HepG2 (cell line): ENCODE data around the gene WDR87. TPM values are rescaled to one million over a fixed set of nuclear protein-coding genes. Genes with fewer than 3 reads are reported as not detected.

ENCODE experiments used
- CC2D1A ChIP-seq: sonication (generic); formaldehyde crosslinking; IDR thresholded peaks from 2 replicates; pipeline ENCODE4 v1.8.1; 2023; ENCODE audit warnings: mild to moderate bottlenecking, missing genetic modification reagents
- CEBPB ChIP-seq: IDR thresholded peaks from 2 replicates; pipeline ENCODE4 v1.6.1; 2011; ENCODE audit warnings: low read depth, low read length, improper control_type of control experiment, borderline replicate concordance
- DPF2 ChIP-seq: sonication (generic); formaldehyde crosslinking; IDR thresholded peaks from 2 replicates; pipeline ENCODE4 v1.4.0; 2020; ENCODE audit warnings: mild to moderate bottlenecking, low read depth, missing genetic modification reagents, borderline replicate concordance
- E2F5 ChIP-seq: sonication (generic); formaldehyde crosslinking; conservative IDR thresholded peaks from 2 replicates; pipeline ENCODE4 v1.4.0; 2020; ENCODE audit warnings: missing genetic modification reagents
- HDAC1 ChIP-seq: sonication (generic); formaldehyde crosslinking; IDR thresholded peaks from 2 replicates; pipeline ENCODE4 v1.5.1; 2020; ENCODE audit warnings: mild to moderate bottlenecking, missing genetic modification reagents
- HDAC6 ChIP-seq: fragments of 200-600 bp; sonication (generic); IDR thresholded peaks from 2 replicates; pipeline ENCODE4 v1.7.0; 2017; ENCODE audit warnings: mild to moderate bottlenecking, antibody characterized with exemption, low read length, low read depth
- JUND ChIP-seq: sonication (generic); formaldehyde crosslinking; IDR thresholded peaks from 2 replicates; pipeline ENCODE4 v1.8.0; 2022; ENCODE audit warnings: mild to moderate bottlenecking, missing genetic modification reagents
- KLF16 ChIP-seq, 2 experiments: sonication (generic) in 1 of 2; formaldehyde crosslinking in 1 of 2; IDR thresholded peaks; 2 replicates each; pipeline versions ENCODE4 v1.6.1 to v1.8.0; 2016 to 2023; ENCODE audit warnings: missing genetic modification reagents in 2 of 2, missing compliant biosample characterization in 1 of 2
- MBD4 ChIP-seq: IDR thresholded peaks from 2 replicates; pipeline ENCODE4 v1.6.1; 2012; ENCODE audit warnings: low read length, inconsistent platforms, borderline replicate concordance
- NFE2L1 ChIP-seq: sonication (generic); formaldehyde crosslinking; IDR thresholded peaks from 2 replicates; pipeline ENCODE4 v1.4.0; 2020; ENCODE audit warnings: missing genetic modification reagents, mild to moderate bottlenecking, borderline replicate concordance
- PRDM10 ChIP-seq: sonication (generic); formaldehyde crosslinking; IDR thresholded peaks from 2 replicates; pipeline ENCODE4 v1.4.0; 2020; ENCODE audit warnings: low read depth, missing genetic modification reagents
- REPIN1 ChIP-seq: sonication (generic); formaldehyde crosslinking; IDR thresholded peaks from 2 replicates; pipeline ENCODE4 v1.8.0; 2022; ENCODE audit warnings: missing genetic modification reagents, low read depth, mild to moderate bottlenecking, borderline replicate concordance
- RORA ChIP-seq: sonication (generic); formaldehyde crosslinking; IDR thresholded peaks from 2 replicates; pipeline ENCODE4 v1.5.0; 2020; ENCODE audit warnings: mild to moderate bottlenecking, missing genetic modification reagents, moderate library complexity
- SETDB1 ChIP-seq: sonication (generic); formaldehyde crosslinking; IDR thresholded peaks from 2 replicates; pipeline ENCODE4 v1.5.1; 2020; ENCODE audit warnings: missing genetic modification reagents, mild to moderate bottlenecking, borderline replicate concordance
- ZNF460 ChIP-seq: sonication (generic); formaldehyde crosslinking; IDR thresholded peaks from 2 replicates; pipeline ENCODE4 v1.5.1; 2020; ENCODE audit warnings: missing genetic modification reagents, mild to moderate bottlenecking, borderline replicate concordance
- ZNF558 ChIP-seq: sonication (generic); formaldehyde crosslinking; IDR thresholded peaks from 2 replicates; pipeline ENCODE4 v1.9.0; 2022; ENCODE audit warnings: mild to moderate bottlenecking, missing genetic modification reagents, borderline replicate concordance
- ZSCAN20 ChIP-seq: sonication (generic); formaldehyde crosslinking; IDR thresholded peaks from 2 replicates; pipeline ENCODE4 v1.4.0; 2020; ENCODE audit warnings: missing genetic modification reagents, mild to moderate bottlenecking, borderline replicate concordance
- ZSCAN30 ChIP-seq: sonication (generic); formaldehyde crosslinking; IDR thresholded peaks from 2 replicates; pipeline ENCODE4 v1.5.0; 2020; ENCODE audit warnings: mild to moderate bottlenecking, missing genetic modification reagents
- polyA plus RNA-seq, 8 experiments: library from polyadenylated mRNA; depleted of rRNA in 3 of 8; stranded (reverse) in 7 of 8; unstranded in 1 of 8; fragments of >200 nt; fragmentation: Illumina TruSeq in 4 of 8; extraction: Trizol in 4 of 8; gene quantifications; 2 replicates each; pipeline versions ENCODE4 v1.2.1 to v1.2.3, GENCODE V29; 2011 to 2016; ENCODE audit warnings: low read depth in 4 of 8, missing spikeins in 1 of 8, mixed read lengths in 1 of 8; ENCODE audit not compliant: insufficient read depth in 1 of 8
- total RNA-seq, 5 experiments: library from RNA; depleted of rRNA; stranded (reverse); fragments of >200 nt; fragmentation: Illumina TruSeq; extraction: Trizol; gene quantifications; 2 replicates each; pipeline ENCODE4 v1.2.3, GENCODE V29; 2016; ENCODE audit warnings: low read depth in 1 of 5
- TF ChIP-seq, protein P1 (sequence below): IDR thresholded peaks from 2 replicates; pipeline ENCODE4 v1.6.1; 2016

WDR87 gene
- total and polyA plus RNA-seq, 2 of the 13 experiments (the other 11 are each of a cell fraction or from before 2014, with no cell fraction given) = not detected

DNA sequence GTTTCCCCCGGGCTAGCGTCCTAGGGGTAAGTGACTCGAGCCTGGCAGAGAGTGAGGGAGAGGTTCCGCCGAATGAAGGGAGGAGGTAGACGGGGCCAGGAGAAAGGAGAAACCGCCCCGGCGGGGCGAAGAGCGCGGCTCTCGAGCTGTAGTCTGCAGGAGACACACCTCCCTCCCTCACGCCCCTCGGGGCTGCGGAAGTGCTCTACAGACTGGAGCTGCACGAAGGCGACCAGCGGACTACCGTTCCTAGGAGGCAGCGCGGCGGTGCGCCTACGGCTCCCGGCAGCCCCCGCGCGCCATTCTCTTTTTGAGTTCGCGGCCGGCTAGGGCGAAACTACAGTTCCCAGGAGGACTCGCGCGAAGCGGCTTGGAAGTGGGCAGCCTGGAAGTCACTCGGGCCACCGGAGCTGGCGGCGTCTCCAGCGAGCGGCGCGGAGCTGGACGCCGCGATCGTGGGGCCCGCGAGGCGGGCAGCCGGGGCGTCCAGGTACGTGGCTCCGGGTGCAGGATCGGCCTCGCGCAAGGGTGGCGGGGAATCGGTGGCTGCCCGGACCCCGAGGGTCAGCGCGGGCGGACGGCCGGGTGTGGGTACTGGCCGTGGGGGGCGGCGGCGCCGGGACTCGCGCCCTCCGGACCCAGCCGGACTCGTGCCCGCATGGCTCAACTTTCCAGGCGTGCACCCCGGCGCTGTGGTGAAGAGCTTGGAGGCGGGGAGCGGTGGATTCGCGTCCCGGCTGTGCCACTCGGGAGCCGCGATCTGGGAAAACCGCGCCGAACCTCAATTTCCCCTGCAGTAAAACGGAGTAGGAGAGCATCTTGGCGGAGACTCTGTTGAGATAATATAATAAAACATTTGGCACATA is 708 bp upstream of the WDR87 start, which contains the start of gene SIPA1L3 (continued):
- TF ChIP-seq RORA (CRISPR knock-in tag) (no peak), SETDB1 (no peak), CC2D1A (no peak), DPF2 (CRISPR knock-in tag) (no peak), E2F5 (CRISPR knock-in tag) (no peak; the same call in 1 of the 2 replicates), ZNF558 (CRISPR knock-in tag) (no peak), CEBPB (no peak), NFE2L1 (CRISPR knock-in tag) (no peak), PRDM10 (CRISPR knock-in tag) (no peak), ZNF460 (CRISPR knock-in tag) (no peak), HDAC1 (peak; percentile 43), ZSCAN20 (CRISPR knock-in tag) (no peak), MBD4 (no peak), HDAC6 (no peak), REPIN1 (peak; percentile 27; the same call in 1 of the 2 replicates), ZSCAN30 (CRISPR knock-in tag) (no peak), KLF16 (CRISPR knock-in tag; IDR thresholded peaks at IDR 0.05) (0 out of 4 replicates have a peak, but pooled peaks of 1 of the 2 experiments have one; percentile 35), JUND (CRISPR knock-in tag) (no peak)
- TF ChIP-seq, protein P1, sequence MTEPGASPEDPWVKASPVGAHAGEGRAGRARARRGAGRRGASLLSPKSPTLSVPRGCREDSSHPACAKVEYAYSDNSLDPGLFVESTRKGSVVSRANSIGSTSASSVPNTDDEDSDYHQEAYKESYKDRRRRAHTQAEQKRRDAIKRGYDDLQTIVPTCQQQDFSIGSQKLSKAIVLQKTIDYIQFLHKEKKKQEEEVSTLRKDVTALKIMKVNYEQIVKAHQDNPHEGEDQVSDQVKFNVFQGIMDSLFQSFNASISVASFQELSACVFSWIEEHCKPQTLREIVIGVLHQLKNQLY (CRISPR knock-in tag) = no peak
